Gastrocnemius medialis (tissue), 4 donors: ENCODE data around the gene KIRREL1. TPM values are rescaled to one million over a fixed set of nuclear protein-coding genes. Genes with fewer than 3 reads are reported as not detected.

ENCODE experiments used
- ATAC-seq, 2 donors: fragments of 150-250 bp; one replicate each; pipeline ENCODE4 v1.9.1; 2016
- DNase-seq, 2 donors: peaks; one replicate each; pipeline ENCODE4 v3.0.0-alpha.2; 2019
- H3K27ac ChIP-seq, 4 donors: fragments of 200-600 bp; sonication (generic); 1 replicate in 1 of 4; 2 replicates in 3 of 4; pipeline ENCODE4 v1.5.1; 2016 to 2018; ENCODE audit warnings: mild to moderate bottlenecking in 2 of 4, moderate library complexity in 1 of 4
- H3K27me3 ChIP-seq, 3 donors: fragments of 200-600 bp; sonication (generic) in 2 of 3; 1 replicate in 1 of 3; 2 replicates in 2 of 3; pipeline versions ENCODE4 v1.5.1 to v1.6.0; 2016 to 2019; ENCODE audit warnings: mild to moderate bottlenecking in 1 of 3, moderate library complexity in 1 of 3
- H3K36me3 ChIP-seq, 2 donors: fragments of 200-600 bp; sonication (generic) in 1 of 2; one replicate each; pipeline ENCODE4 v1.5.1; 2017 to 2018
- H3K4me1 ChIP-seq, 2 donors: fragments of 200-600 bp; sonication (generic) in 1 of 2; one replicate each; pipeline ENCODE4 v1.5.1; 2016 to 2017; ENCODE audit warnings: mild to moderate bottlenecking in 2 of 2
- H3K4me3 ChIP-seq, 4 donors: fragments of 200-600 bp; sonication (generic) in 3 of 4; 1 replicate in 1 of 4; 2 replicates in 3 of 4; pipeline ENCODE4 v1.5.1; 2016 to 2019; ENCODE audit warnings: mild to moderate bottlenecking in 2 of 4
- H3K9me3 ChIP-seq, 3 donors: fragments of 200-600 bp; sonication (generic) in 2 of 3; 1 replicate in 1 of 3; 2 replicates in 2 of 3; pipeline ENCODE4 v1.5.1; 2016 to 2019
- POLR2A ChIP-seq, 2 donors: fragments of 450-650 bp; IDR thresholded peaks; one replicate each; pipeline ENCODE4 v1.6.1; 2017; ENCODE audit warnings: antibody characterized with exemption in 2 of 2, mild to moderate bottlenecking in 2 of 2, moderate library complexity in 2 of 2
- in situ Hi-C, 4 donors: fragments of 200-750 bp; cut with MboI; loops; one replicate each; pipeline versions ENCODE4 v1.15.0 to v1.8.0; 2017; ENCODE audit warnings: low sequenced_read_pairs in 4 of 4
- intact Hi-C: fragments of 100-400 bp; cut with DNase I; formaldehyde crosslinking; loops from one replicate; pipeline ENCODE4 v1.15.1; 2023; ENCODE audit warnings: low total_unique reads
- total RNA-seq, 4 donors: library from RNA; depleted of rRNA; stranded (reverse); fragments of >200 nt; gene quantifications; one replicate each; pipeline versions ENCODE4 v1.1.0 to v1.2.3, GENCODE V29; 2016
- TF ChIP-seq, protein P1 (sequence below), 5 experiments: fragments of 450-650 bp in 3 of 5; fragments of 200-600 bp in 2 of 5; sonication (generic) in 2 of 5; IDR thresholded peaks in 4 of 5; conservative IDR thresholded peaks in 1 of 5; 1 replicate in 4 of 5; 2 replicates in 1 of 5; pipeline ENCODE4 v1.5.1; 2016 to 2019; ENCODE audit warnings: antibody characterized with exemption in 5 of 5, mild to moderate bottlenecking in 3 of 5, moderate library complexity in 3 of 5

Gene KIRREL1
- total RNA-seq, 4 donors from 2014 or later = 2.8 to 15.1 (median 6.6) TPM

DNA sequence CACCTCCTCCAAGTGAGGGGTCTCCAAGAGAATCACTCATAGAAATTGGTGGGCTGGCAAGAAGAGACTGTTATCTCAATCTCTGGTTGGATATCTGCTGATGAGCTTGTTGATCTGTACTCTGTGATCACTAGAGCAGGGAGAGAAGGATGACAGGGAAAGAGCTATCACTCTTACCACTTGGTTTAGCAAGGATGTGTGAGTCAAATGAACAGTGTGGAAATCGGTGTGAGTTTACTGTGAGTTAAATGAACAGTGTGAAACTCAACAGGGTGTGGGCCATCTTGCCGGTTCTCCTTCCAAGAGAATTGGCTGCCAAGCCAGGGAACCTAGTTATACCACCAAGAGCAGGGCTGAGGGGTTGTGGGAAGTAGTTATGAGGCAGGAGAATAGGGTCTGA is 154.0 kb downstream of the KIRREL1 start:
- ATAC-seq = no peak
- Histone ChIP-seq H3K27me3 (no peaks in the 10 kb centered on the region), H3K36me3 (no peaks in the 10 kb centered on the region), H3K4me1 (peaks cover 5 to 23% of the 10 kb centered on the region in 2 donors), H3K27ac (peak overlapping the region; percentile 49 to 84 (median 70)), H3K4me3 (no peak overlapping the region), H3K9me3 (no peaks in the 10 kb centered on the region)
- in situ Hi-C loops (no loop called here), intact Hi-C loops (no loop called here)
- DNase-seq = no peak
- TF ChIP-seq, protein P1, sequence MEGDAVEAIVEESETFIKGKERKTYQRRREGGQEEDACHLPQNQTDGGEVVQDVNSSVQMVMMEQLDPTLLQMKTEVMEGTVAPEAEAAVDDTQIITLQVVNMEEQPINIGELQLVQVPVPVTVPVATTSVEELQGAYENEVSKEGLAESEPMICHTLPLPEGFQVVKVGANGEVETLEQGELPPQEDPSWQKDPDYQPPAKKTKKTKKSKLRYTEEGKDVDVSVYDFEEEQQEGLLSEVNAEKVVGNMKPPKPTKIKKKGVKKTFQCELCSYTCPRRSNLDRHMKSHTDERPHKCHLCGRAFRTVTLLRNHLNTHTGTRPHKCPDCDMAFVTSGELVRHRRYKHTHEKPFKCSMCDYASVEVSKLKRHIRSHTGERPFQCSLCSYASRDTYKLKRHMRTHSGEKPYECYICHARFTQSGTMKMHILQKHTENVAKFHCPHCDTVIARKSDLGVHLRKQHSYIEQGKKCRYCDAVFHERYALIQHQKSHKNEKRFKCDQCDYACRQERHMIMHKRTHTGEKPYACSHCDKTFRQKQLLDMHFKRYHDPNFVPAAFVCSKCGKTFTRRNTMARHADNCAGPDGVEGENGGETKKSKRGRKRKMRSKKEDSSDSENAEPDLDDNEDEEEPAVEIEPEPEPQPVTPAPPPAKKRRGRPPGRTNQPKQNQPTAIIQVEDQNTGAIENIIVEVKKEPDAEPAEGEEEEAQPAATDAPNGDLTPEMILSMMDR (IDR thresholded peaks at IDR 0.05 in 4 of 5, conservative IDR thresholded peaks at IDR 0.05 in 1 of 5) = no peak
- no peak for TF ChIP-seq POLR2A (IDR thresholded peaks at IDR 0.05)

GRCh38 chr1:158147869-158148268 is 154.4 kb downstream of the KIRREL1 start:
- H3K27me3 ChIP-seq = no peaks in the 10 kb centered on the region

GRCh38 chr1:158148468-158148867 is 155.0 kb downstream of the KIRREL1 start:
- no peak for TF ChIP-seq POLR2A (IDR thresholded peaks at IDR 0.05)
- TF ChIP-seq, protein P1 (IDR thresholded peaks at IDR 0.05 in 4 of 5, conservative IDR thresholded peaks at IDR 0.05 in 1 of 5) = no peak
- intact Hi-C loops (no loop called here), in situ Hi-C loops (no loop called here)
- H3K4me3 ChIP-seq = no peak overlapping the region
- ATAC-seq = no peak
- DNase-seq = no peak
- no peaks in the 10 kb centered on the region for H3K27me3 ChIP-seq
- H3K4me1 ChIP-seq = peaks cover 5 to 23% of the 10 kb centered on the region in 2 donors
- no peaks in the 10 kb centered on the region for H3K9me3 ChIP-seq
- H3K27ac ChIP-seq = peak overlapping the region; percentile 32 to 84 (median 70)
- H3K36me3 ChIP-seq = no peaks in the 10 kb centered on the region

More at GRCh38 chr1:158147869-158148268, 154.4 kb downstream of the KIRREL1 start:
- Histone ChIP-seq H3K36me3 (no peaks in the 10 kb centered on the region), H3K4me1 (peaks cover 5 to 23% of the 10 kb centered on the region in 2 donors), H3K27ac (peak overlapping the region; percentile 32 to 84 (median 70)), H3K4me3 (no peak overlapping the region), H3K9me3 (no peaks in the 10 kb centered on the region)
- ATAC-seq (no peak), DNase-seq (no peak)
- intact Hi-C loops (no loop called here), in situ Hi-C loops (no loop called here)
- TF ChIP-seq, protein P1 (IDR thresholded peaks at IDR 0.05 in 4 of 5, conservative IDR thresholded peaks at IDR 0.05 in 1 of 5) = no peak
- TF ChIP-seq POLR2A (IDR thresholded peaks at IDR 0.05) = no peak

- Histone ChIP-seq H3K27me3 (no peaks in the 10 kb centered on the region), H3K4me3 (peak overlapping the region; percentile 56 to 62 (median 58)), H3K36me3 (no peaks in the 10 kb centered on the region), H3K9me3 (no peaks in the 10 kb centered on the region), H3K4me1 (peaks cover 5 to 23% of the 10 kb centered on the region in 2 donors), H3K27ac (peak overlapping the region; percentile 68 to 84 (median 72))
- ATAC-seq (peak in 1 of 2 donors; percentile 9), DNase-seq (no peak)
- in situ Hi-C loops (no loop called here), intact Hi-C loops (loop anchor here (1.0 kb wide), 1 partner anchor 28 kb away; no protein-coding TSS in a partner anchor)
- no peak for TF ChIP-seq POLR2A (IDR thresholded peaks at IDR 0.05)
- TF ChIP-seq, protein P1 (IDR thresholded peaks at IDR 0.05 in 4 of 5, conservative IDR thresholded peaks at IDR 0.05 in 1 of 5) = no peak
These were observed 155.7 kb downstream of the KIRREL1 start for GRCh38 chr1:158149175-158149574.

Other genes with a start within 250 kb of the KIRREL1 start
- under 1 TPM in 1 of 4 donors, not detected in 3; 0.19 TPM for gene FCRL2, start 216.5 kb upstream of the KIRREL1 start, total RNA-seq
- not detected for gene FCRL1, start 173.5 kb upstream of the KIRREL1 start, total RNA-seq
- not detected for gene CD5L, start 151.8 kb upstream of the KIRREL1 start, total RNA-seq
- under 1 TPM in 2 of 4 donors, not detected in 2; 0.58 to 0.82 TPM for gene CD1D, start 187.2 kb downstream of the KIRREL1 start, total RNA-seq